OCI-LY7 (cell line): ENCODE measurements around the gene ZBTB9. TPM values are rescaled to one million over a fixed set of nuclear protein-coding genes. Genes with fewer than 3 reads are reported as not detected.

Experiments
- BruUV-seq: library from RNA; stranded (reverse); fragments of 400-500 nt; replicated peaks from 2 replicates; lab custom pipeline; 2021; lab: Mats Ljungman, UMichigan
- CTCF ChIA-PET: fragments of 300-600 bp; sonication (Branson Sonifier 250); formaldehyde crosslinking; loops from one replicate; lab custom pipeline; 2022; ENCODE audit warnings: antibody characterized with exemption; ENCODE audit not compliant: unreplicated experiment; lab: Charles Lee
- POLR2A ChIA-PET: fragments of 300-600 bp; sonication (Branson Sonifier 250); formaldehyde crosslinking; loops from one replicate; lab custom pipeline; 2022; ENCODE audit warnings: antibody characterized with exemption; lab: Charles Lee
- DNase-seq: peaks from one replicate; pipeline ENCODE4 v3.0.0-alpha.2; 2015; ENCODE audit warnings: low spot score
- H2AFZ ChIP-seq: fragments of 200-600 bp; sonication (generic), shearing (Covaris generic); 2 replicates; pipeline ENCODE4 v1.6.1; 2014; ENCODE audit warnings: mild to moderate bottlenecking, antibody characterized with exemption, low read length, moderate library complexity
- H3K27ac ChIP-seq: fragments of 200-600 bp; sonication (generic); 2 replicates; pipeline ENCODE4 v1.5.1; 2014; ENCODE audit warnings: mixed run types, low read depth, mild to moderate bottlenecking, moderate library complexity, low read length, inconsistent platforms; ENCODE audit not compliant: poor library complexity, severe bottlenecking
- H3K36me3 ChIP-seq: fragments of 200-600 bp; sonication (generic); 2 replicates; pipeline ENCODE4 v1.6.1; 2014; ENCODE audit warnings: mild to moderate bottlenecking, antibody characterized with exemption, low read length, moderate library complexity, mixed read lengths; ENCODE audit not compliant: insufficient read depth
- H3K4me1 ChIP-seq: fragments of 200-600 bp; sonication (generic); 2 replicates; pipeline ENCODE4 v1.5.1; 2014; ENCODE audit warnings: mild to moderate bottlenecking, low read length; ENCODE audit not compliant: insufficient read depth, poor library complexity, severe bottlenecking
- H3K4me2 ChIP-seq: fragments of 200-600 bp; sonication (generic); 2 replicates; pipeline ENCODE4 v1.6.1; 2014; ENCODE audit warnings: mild to moderate bottlenecking, low read length
- H3K4me3 ChIP-seq: fragments of 200-600 bp; sonication (generic); 2 replicates; pipeline ENCODE4 v1.5.1; 2014; ENCODE audit warnings: mild to moderate bottlenecking, low read depth, low read length; ENCODE audit not compliant: poor library complexity, severe bottlenecking
- H3K79me2 ChIP-seq: fragments of 200-600 bp; sonication (generic); 2 replicates; pipeline ENCODE4 v1.6.1; 2016; ENCODE audit warnings: low read depth, mild to moderate bottlenecking, low read length, moderate library complexity, mixed read lengths; ENCODE audit not compliant: insufficient read depth
- H3K9me2 ChIP-seq: fragments of 200-600 bp; sonication (generic); 2 replicates; pipeline ENCODE4 v1.6.1; 2016; ENCODE audit warnings: mild to moderate bottlenecking, low read length, mixed read lengths; ENCODE audit not compliant: insufficient read depth
- H3K9me3 ChIP-seq: fragments of 200-600 bp; sonication (generic); 2 replicates; pipeline ENCODE4 v1.6.1; 2014; ENCODE audit warnings: mild to moderate bottlenecking, mixed run types, low read length, mixed read lengths
- H4K20me1 ChIP-seq: fragments of 200-600 bp; sonication (generic); 2 replicates; pipeline ENCODE4 v1.6.1; 2014; ENCODE audit warnings: mild to moderate bottlenecking, antibody characterized with exemption, low read length, moderate library complexity, mixed read lengths; ENCODE audit not compliant: insufficient read depth
- CTCF ChIP-seq: fragments of 200-600 bp; sonication (generic); conservative IDR thresholded peaks from 2 replicates; pipeline ENCODE4 v1.5.1; 2014; ENCODE audit warnings: mild to moderate bottlenecking, antibody characterized with exemption, low read length, moderate library complexity, mixed read lengths
- EZH2phosphoT487 ChIP-seq: fragments of 200-600 bp; sonication (generic); IDR thresholded peaks from 2 replicates; pipeline ENCODE4 v1.6.1; 2018; ENCODE audit warnings: low read depth, borderline replicate concordance, mild to moderate bottlenecking, mixed run types, antibody characterized with exemption, low read length, moderate library complexity, mixed read lengths
- intact Hi-C: fragments of 100-400 bp; cut with micrococcal nuclease; formaldehyde crosslinking; loops from one replicate; pipeline ENCODE4 v1.10.0; 2022; ENCODE audit not compliant: unreplicated experiment
- total RNA-seq, 2 experiments: library from RNA; depleted of rRNA in 1 of 2; stranded (reverse); fragments of >200 nt in 1 of 2; shearing (Covaris generic) in 1 of 2; gene quantifications; 2 replicates each; pipeline ENCODE4 v1.2.3, GENCODE V29; 2014 to 2022

The ZBTB9 gene
- total RNA-seq, 2 experiments from 2014 or later: 6.8 to 7.7 TPM

DNA sequence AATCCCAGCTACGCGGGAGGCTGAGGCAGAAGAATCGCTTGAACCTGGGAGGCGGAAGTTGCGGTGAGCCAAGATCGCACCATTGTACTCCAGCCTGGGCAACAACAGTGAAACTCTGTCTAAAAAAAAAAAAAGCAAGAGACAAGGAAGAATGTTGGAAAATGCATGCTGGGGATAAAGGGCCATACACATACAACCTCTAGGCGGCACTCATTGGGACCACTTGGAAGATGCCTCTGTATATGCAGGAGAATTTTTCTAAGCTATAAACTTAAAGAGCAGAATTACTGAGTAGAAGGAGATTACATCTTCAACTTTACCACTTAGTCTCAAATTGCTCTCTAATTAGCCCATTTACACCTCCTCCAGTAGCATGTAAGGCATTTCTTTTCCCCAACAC lies 42.8 kb downstream of the ZBTB9 start:
- CTCF ChIA-PET: no interaction called here
- TF ChIP-seq CTCF (no peak), EZH2phosphoT487 (no peak)
- POLR2A ChIA-PET: no interaction called here

DNA sequence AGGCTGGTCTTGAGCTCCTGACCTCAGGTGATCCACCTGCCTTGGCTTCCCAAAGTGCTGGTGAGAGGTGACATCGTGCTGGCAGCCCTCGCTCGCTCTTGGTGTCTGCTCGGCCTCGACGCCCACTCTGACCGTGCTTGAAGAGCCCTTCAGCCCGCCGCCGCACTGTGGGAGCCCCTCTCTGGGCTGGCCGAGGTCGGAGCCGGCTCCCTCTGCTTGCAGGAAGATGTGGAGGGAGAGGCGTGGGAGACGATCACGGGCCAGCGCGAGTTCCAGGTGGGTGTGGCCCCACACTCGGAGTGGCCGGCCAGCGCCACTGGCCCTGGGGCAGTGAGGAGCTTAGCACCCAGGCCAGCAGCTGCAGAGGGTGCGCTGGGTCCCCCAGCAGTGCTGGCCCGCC lies 48.1 kb downstream of the ZBTB9 start:
- Histone ChIP-seq H3K9me2 (no peaks in the 10 kb centered on the region), H3K4me1 (no peaks in the 10 kb centered on the region), H3K27ac (no peak overlapping the region), H3K79me2 (no peaks in the 10 kb centered on the region), H2AFZ (no peak overlapping the region), H3K36me3 (no peaks in the 10 kb centered on the region), H3K9me3 (no peaks in the 10 kb centered on the region), H4K20me1 (no peaks in the 10 kb centered on the region), H3K4me3 (no peak overlapping the region), H3K4me2 (no peak overlapping the region)
- no TSS peak for BruUV-seq
- CTCF ChIA-PET: no interaction called here
- intact Hi-C loops: no loop called here
- TF ChIP-seq CTCF: no peak
- DNase-seq: no peak
- POLR2A ChIA-PET: no interaction called here

More for the DNA sequence above, 42.8 kb downstream of the ZBTB9 start:
- Histone ChIP-seq H3K4me3 (no peak overlapping the region), H3K9me3 (no peaks in the 10 kb centered on the region), H3K27ac (no peak overlapping the region), H4K20me1 (no peaks in the 10 kb centered on the region), H3K9me2 (no peaks in the 10 kb centered on the region), H3K79me2 (no peaks in the 10 kb centered on the region), H3K4me2 (no peak overlapping the region), H3K4me1 (no peaks in the 10 kb centered on the region), H3K36me3 (no peaks in the 10 kb centered on the region), H2AFZ (no peak overlapping the region)
- intact Hi-C loops: no loop called here
- no TSS peak for BruUV-seq
- no peak for DNase-seq

DNA sequence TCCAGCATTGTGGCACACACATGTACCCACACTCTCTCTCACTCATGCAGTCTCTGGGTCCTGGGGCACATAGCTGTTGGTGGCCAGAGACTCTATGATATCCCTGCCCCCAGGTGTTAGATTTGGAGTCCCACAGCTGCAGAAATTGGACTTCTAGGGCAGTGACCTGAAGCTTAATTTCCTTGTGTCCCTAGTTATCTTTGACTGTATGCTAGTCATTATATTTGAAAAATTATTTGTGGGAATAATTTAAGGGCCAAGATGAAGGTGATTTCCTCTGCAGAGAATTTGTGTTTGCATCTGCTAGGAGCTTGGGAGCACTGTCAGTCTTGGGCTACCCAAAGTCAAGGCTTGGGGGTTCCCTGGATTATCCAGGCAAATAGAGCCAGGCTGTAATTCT lies 50.1 kb downstream of the ZBTB9 start:
- DNase-seq: no peak
- Histone ChIP-seq H3K4me2 (no peak overlapping the region), H3K4me3 (no peak overlapping the region), H4K20me1 (no peaks in the 10 kb centered on the region), H3K9me3 (no peaks in the 10 kb centered on the region), H3K4me1 (no peaks in the 10 kb centered on the region), H2AFZ (no peak overlapping the region), H3K27ac (no peak overlapping the region), H3K9me2 (no peaks in the 10 kb centered on the region), H3K36me3 (no peaks in the 10 kb centered on the region), H3K79me2 (no peaks in the 10 kb centered on the region)
- ChIA-PET POLR2A (no interaction called here), CTCF (no interaction called here)
- intact Hi-C loops: no loop called here
- BruUV-seq: no TSS peak
- TF ChIP-seq CTCF (no peak), EZH2phosphoT487 (no peak)
